GM18499 (cell line): Measurements from ENCODE around the gene AP1B1.
"Not testable (repeated sequence)": the region's sequence is repeated elsewhere in the genome, so short reads cannot be mapped to it uniquely, and the experiment has no call there.

Experiments used
- ATAC-seq: cut with Tn5 transposase; IDR thresholded peaks from one replicate; pipeline ENCODE4 v1.9.1; 2021; ENCODE audit warnings: moderate number of reproducible peaks; ENCODE audit not compliant: insufficient read depth, unreplicated experiment

The AP1B1 gene

DNA sequence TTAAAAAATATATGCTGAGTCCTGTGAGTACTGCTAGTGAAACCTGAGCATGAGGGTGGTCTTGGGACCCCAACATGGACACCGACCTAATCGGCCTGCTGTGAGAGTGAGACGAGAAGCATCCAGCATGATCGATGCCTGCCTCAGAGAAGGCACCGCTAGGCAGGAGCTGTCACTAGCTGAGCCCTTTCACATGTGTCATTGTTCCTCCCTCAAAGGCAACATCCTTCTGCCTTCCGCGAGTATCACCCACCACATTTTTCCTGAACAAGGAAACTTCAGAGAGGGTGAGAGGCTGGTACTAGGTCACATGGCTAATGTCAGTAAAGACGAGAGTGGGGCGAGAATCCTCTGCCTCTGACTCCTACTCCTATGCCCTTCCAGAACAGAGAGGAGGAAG is 35.6 kb downstream of the AP1B1 start:
- no peak for ATAC-seq

DNA sequence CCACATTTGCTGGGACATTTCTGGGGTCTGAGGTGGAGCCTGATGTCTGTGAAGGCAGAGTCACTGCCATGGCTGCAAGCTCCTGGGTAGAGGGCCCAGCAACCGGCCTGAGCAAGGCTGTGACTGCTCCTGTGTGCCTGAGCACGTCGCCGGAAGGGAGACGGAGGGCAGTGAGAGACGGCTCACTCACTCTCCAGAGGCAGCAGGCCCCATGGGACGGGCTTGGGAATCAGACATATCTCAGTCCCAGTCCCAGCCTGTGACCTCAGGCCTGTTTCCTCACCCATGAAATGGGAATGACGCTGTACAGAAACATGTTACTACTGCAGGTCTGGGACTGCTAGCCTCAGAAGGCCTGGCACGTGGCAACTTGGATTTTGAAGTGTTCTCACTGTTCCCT is 36.5 kb downstream of the AP1B1 start:
- no peak for ATAC-seq

DNA sequence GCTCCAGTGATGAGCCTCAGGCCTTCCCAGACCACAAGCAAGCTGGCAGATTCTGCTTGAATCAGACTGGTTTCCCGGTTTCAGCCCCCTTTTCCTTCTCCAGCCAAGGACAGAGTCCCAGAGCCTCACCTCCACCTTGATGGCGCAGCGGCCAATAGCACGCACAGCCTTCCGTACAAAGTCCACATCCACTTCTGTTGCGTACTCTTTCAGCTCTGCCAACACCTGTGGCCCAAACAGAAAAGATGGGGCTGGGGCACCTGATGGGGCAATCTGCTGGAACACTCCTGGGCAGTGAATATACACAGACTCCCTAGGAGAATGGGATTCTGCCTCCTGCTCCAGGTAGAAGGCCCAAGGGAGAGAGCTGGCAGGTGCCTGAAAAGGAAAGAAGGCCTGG is 37.3 kb downstream of the AP1B1 start:
- ATAC-seq: no peak

DNA sequence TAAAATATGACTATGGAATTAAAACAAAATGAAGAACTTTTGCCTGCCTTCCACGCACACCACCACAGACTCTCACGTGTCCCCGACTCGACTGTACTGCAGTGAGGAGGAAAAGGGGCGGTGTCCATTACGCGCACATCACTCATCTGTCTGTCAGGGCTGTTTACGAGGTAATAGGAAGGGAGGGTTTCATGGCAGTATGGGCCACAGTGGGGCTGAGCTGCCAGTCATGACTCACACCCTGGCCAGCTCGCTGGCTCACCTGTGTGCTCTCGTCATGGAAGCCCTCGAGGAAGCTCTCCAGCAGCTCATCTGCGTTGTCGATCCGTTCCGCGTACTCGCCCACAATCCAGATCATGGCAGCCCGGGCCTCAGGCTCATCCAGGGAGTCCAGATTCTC is 39.4 kb downstream of the AP1B1 start:
- ATAC-seq: no peak

DNA sequence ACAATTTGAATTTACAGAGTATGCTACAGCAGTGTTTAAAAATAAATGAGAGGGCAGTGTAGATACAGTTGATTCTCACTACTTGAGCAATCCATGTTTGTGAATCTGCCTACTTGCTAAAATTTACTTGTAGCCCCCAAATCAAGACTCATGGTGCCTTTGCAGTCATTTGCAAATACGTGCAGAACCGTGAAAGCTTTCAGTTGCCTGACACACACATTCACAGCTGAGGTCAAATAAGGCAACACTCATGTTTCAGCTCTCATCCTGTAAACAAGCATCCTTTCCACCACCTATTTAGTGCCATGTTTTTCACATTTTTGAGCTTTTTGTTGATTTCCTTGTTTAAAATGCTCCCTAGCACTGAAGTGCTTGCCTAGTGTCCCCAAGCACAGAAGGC is 40.3 kb downstream of the AP1B1 start:
- ATAC-seq: no peak

DNA sequence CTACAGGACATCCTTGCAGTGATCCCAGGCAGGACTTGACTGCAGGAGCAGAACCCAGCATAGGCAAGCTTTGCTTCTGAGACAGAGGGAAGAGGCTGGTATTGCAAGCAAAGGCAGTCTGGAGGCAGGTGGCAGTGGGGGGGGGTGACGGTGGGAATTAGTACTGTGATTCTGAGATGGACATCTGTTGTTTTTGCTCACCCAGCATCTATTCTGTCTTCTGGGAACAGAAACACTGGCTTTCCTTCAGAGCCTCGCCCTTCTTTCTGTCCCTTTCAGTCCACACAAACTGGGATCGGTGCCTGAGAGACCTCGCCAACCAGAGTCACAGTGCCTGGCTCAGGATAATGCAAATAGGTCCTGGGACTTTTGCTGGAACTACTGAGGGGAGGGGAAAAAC is 41.7 kb downstream of the AP1B1 start:
- ATAC-seq: no peak

DNA sequence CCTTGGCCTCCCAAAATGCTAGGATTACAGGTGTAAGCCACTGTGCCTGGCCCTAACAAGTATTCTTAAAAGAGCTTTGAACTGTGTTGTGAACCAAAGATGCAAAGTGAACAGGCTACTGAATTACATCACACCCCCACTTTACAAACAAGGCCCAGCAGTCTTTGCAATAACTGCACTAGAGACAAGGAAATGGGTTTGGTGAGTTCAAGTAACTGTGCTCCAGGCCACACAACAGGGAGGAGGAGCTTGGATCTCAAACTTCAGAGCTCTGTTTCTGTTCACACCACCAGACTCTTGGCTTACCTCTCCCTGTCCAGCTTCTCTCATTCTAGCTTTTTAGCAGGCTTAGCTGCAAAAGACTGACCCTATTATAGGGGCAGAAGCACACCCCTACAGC is 42.4 kb downstream of the AP1B1 start:
- no peak for ATAC-seq

DNA sequence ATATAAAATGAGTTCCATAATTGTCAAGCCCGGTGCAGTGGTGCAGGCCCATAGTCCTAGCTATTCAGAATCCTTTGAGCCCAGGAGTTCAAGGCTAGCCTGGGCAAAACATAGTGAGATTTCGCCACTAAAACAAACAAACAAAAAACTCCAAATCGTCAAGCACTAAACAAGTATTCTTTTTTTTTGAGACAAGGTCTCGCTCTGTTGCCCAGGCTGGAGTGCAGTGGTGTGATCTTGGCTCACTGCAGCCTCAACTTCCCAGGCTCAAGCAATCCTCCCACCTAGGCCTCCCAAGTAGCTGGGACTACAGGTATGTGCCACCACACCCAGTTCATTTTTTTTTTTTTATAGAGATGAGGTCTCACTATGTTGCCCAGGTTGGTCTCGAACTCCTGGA is 43.5 kb downstream of the AP1B1 start:
- not testable (repeated sequence) for ATAC-seq

DNA sequence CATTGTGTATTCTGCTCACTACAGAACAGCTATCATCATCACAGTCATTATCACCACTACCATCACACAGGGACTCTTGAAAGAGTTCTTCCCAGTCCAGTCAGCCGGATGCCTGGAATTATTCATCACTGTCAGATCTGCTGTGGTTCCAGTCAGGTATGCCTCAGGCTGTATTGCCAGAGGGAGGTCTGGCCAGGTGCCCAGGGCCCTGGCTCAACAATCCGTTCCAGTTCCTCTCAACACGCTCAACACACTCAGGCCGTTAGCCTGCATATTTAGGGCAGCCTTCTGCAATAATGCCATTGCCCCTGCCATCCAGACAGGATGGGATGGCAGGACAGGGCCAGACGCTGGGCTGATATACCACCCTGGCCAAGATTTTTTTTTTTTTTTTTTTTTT is 44.2 kb downstream of the AP1B1 start:
- no peak for ATAC-seq

DNA sequence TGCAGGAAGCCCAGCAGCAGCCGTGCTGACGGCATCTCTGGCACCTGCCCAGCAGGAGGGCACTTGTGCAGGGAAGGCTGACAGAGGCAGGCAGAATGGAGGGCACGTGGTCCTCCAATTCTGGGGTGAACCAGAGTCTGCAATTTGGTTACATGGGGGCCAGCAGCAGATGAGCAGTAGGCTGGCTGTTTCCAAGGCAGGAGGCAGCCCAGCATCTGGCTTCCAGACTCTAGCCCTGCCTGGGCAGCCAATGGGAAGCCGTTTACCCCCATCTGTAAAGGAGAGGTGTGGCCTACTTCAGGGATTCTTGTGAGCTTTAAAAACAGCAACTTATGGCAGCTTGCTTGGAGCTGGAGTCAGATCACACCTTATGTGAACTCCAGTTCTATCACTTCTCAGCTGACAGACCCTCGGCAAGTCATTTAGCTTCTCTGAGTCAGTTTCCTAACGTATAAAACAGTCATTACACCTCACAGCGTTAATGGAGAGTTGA is 45.0 kb downstream of the AP1B1 start:
- ATAC-seq: no peak

DNA sequence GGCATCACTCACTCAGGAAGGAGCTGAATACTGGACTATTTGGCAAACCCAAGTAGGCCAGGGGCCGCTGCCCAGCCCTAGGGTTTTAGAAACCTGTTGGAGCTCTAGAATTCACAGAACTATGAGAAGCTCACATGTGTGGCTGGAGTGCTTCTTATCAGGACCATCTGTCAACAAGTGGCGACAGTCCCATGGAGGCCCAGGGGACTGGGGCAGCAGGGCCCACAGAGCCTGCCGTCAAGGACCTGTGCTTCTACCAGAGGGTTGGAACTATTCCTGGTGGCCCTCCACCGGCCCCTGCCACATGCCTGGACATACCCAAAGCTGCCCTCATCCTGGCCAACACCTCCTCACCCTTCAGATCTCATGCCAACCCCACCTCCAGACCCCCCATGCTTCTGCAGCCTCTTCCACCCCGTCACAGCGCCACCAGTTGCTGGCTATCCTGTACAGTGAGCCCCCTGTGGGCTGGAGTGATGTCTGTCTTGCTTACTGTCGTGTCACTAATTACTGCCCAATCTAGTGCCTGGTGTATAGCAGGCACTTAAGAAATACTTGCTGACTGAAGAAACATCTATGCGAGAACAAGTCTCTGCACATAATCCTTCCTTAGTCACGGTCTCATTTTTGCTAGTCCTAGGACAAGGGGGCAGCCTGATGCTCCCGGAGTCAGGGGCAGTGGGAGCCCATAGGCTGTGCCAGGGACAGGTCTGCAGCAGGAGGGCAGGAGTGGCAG is 45.6 kb downstream of the AP1B1 start:
- ATAC-seq: no peak

DNA sequence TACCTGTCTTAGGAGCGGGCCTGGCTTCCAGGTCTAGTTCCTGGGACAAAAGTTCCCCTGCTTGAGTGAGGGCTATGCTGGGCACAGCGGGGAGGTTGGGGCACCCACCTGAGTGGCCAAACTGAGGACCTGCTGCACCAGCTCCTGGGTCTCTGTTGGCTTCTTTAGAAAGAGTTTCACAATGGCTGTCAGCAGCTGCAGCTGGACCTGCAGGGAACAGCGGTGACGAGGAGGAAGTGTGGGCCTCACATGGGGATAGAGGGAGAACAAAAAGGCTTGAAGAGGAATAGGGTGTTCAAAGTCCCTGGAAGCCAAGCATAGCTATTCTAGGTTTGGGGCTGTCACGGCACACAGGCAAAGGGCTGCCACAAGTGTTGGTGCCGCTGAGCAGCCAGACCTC is 46.2 kb downstream of the AP1B1 start:
- ATAC-seq: no peak

DNA sequence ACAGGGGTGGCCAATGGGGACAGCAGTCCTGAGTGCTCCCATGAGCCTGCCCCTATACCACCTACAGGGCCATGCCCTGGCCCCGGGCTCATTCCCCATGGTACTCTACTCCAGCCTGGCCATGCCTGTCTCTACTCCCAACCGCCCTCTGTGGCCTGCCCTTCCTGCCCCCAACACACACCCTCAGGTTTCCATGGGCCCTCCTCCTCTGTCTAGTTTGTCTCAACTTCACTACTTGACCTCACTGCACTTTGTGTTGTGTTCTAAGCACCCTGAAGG is 46.6 kb downstream of the AP1B1 start:
- ATAC-seq: no peak

DNA sequence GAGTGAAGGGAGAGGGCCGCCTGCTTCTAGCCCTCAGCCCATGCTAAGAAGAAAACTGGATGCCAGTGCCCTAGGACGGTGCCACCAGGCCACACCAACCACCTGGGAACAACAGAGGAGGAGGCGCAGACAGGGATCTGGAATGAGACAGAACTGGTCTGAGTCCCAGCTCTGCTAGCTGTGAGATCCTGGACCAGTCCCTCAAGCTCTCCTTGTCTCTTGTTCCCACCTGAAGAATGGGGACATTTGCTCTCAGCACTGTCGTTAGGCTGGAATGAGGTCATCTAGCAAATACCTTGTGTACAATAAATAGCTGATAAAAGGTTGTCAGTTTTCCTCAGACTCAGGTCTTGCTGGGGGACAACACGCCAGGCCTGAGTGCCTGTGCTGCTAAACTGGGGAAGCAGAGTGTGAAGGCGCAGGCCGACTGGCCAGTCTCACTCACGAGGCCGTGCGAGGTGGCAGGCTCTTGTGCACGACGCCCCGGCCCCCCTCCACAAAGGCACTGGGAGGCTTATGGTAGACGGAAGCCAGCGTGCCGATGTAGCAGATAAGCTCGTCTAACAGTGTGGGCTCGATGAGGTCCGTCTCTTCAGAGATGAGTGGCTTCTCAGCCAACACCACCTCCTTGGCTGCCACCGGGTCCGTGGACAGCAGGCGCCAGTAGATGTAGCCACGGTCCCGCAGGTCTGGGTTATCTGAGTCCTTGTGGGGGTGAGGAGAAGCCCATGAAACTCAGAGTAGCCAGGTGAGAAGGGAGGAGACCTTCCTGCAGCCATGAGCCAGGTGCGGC is 47.1 kb downstream of the AP1B1 start:
- ATAC-seq: no peak

DNA sequence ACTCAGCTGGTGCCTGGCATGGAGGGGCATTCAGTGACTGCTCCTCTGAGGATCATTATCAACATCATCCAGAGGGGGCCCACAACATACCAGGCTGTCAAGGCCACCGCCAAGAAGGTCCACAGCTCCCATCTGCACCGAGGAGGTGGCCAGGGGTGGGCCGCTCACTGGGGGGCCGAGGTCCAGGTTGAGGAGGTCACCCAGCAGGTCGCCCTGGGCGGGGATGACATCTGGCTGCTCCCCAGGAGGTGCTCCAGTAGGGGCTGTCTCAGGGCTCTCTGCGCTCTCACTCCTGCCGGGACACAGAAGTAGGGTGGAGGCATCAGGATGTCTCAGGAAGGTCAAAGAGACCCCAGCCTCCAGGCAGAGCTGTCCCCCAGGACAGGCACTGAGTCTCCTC is 47.8 kb downstream of the AP1B1 start:
- ATAC-seq: no peak

DNA sequence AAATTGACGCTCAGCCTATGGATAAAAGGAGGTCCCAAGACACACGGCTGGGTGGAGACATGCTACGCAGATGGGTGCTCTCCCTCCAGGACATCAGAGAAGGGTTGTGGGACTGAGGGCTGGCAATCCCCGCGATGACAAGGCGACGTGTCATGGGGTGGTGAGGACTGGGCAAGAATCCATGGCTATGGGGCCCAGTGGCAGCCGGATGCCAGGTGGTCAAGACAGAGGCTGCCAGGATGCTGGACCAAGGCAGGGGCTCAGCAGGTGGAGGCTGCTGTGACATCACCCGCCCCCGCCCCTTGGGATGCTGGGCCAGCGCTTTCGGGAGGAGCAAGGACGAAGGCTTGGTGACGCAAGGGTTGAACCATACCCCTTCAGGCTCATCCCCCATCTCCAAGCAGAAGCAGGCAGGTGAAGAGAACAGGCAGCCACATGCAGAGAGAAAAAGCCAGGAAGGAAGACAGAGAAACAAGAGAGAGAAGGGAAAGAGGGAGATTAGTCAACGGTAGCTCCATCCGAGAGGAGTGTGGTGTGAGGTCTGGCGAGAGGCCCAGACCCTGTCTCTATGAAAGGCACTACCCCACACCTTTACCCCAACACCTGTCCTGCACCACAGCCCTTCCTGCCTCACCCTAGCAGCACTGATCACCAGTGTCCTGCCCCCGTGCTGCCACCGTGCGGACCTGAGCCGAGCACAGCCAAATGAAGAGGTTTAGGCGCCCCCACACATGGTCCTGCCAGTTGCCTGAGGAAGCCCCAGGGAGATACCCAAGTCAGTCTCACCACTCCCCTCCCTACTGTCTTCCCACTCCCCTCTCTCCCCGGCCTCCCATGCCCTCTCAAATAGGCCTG is 48.8 kb downstream of the AP1B1 start:
- no peak for ATAC-seq

DNA sequence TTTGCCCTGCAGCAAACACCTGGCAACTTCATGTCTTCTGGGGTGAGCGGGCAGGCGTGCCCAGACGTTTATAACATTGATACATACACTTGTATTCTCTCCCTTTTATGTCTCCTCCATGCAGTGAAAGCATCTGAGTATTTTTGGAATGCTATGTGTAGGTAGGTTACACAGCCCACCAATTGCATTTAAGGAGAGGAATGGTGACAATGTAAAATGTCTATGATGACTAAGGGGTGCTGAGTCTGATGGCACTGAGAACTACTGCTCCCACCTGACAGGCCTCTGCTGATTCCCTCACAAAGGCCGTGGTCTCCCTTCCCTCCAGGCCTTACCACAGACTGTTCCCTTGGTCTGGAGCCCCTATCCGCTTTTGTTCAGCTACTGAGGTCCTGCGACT is 50.0 kb downstream of the AP1B1 start:
- ATAC-seq: no peak

DNA sequence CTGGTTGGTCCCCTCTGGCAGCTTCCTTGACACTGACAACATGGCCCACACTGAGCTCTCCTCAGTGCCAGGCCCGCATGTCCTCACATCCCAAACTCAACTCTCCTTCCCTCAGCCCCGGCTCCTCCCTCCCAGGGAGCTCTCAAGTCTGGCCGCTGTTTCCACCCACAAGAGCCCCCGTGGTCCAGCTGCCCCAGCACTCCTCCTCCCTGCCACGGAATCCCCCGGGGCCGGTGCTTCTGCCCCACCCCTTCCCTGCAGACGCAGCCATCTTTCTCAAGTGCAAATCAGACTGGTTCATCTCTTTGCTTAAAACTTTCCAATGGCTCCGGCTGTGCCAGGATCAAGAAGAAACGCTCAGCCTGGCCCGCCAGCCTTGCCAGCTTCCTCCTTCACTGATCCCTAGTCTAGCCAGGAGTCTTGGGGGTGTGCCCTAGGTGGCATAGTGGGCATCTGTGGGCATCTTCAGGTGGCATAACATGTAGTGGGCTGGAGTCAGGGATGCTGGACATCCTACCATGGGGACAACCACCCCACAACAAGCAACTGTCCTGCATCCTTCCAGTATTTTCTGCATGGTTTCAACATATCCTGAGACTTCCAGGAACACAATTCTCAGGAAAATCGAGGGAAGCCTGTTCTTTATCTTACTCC is 50.6 kb downstream of the AP1B1 start:
- ATAC-seq: no peak

DNA sequence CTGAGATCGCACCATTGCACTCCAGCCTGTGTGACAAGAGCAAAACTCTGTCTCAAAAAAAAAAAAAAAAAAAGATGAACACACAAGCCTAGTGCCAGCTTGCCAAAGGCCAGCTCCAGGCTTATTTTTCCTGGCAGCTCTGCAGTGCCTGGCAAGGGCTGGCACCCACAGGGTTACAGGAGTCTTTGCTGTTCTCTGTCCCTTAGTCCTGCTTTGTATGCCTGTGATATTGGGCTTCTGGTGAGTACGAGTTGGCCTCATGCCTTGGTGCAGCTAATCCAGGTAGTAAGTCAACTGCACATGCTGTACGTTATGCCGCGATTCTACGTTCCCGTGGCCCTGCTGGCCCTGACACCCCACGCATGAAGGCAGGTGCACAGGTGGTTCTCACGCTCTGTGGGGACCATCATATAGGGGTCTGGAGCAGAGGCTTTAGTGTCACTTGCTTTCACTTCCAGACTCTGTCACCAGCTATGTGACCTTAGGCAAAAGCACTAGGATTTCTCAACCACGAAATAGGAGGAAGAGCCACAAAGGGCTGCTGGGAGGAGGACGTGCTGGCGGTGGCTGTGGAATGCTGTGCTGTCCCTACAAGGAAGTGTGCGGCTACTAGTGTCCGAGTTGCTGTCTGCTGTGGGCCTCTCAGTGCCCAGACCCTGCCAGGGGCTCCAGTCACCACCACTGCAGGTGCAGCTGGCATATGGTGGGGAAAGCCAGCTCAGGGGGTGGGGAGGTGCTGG is 51.4 kb downstream of the AP1B1 start:
- ATAC-seq: no peak

DNA sequence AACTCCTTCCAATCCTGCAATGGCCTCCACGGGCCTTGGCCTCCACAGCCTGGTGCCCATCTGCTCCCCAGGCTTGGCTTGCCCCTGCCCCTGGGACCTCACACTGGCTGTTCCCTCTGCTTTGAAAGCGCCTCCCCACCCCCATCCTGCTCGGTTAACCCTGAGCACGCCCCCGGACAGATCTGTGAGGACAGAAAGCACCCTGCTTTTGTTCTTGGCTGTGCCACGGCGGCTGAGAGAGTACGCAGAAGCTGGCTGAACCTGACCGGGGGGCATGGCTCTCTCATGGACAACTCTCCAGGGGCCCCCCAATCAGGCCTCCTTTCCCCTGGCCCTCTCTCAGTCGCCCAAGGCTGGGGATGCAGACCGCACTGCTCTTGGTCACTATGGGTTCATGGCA is 52.7 kb downstream of the AP1B1 start:
- no peak for ATAC-seq
